ENCODE measurements around the gene ZNF8.
"Not testable (repeated sequence)": the region's sequence is repeated elsewhere in the genome, so short reads cannot be mapped to it uniquely, and the experiment has no call there.

The ZNF8 gene

GRCh38 chr19:58291943-58292342 lies 13.2 kb downstream of the ZNF8 start:
- Histone ChIP-seq H3K27me3 (no peaks in the 10 kb centered on the region), H3K4me3 (peak overlapping the region; percentile 22; the same call in 1 of the 2 replicates), H3K9ac (no peak overlapping the region), H3K27ac (no peak overlapping the region), H4K20me1 (peaks cover 11% of the 10 kb centered on the region), H3K36me3 (peaks cover 100% of the 10 kb centered on the region), H3K4me1 (no peaks in the 10 kb centered on the region), H3K4me2 (no peak overlapping the region), H3K9me3 (peaks cover 100% of the 10 kb centered on the region)
- TF ChIP-seq Cebpa-rat (IDR thresholded peaks at IDR 0.05): no peak

GRCh38 chr19:58294743-58295374 lies 16.1 kb downstream of the ZNF8 start:
- Histone ChIP-seq H4K20me1 (peaks cover 32% of the 10 kb centered on the region), H3K4me1 (no peaks in the 10 kb centered on the region), H3K9me3 (peaks cover 83% of the 10 kb centered on the region), H3K36me3 (peaks cover 100% of the 10 kb centered on the region), H3K27me3 (no peaks in the 10 kb centered on the region), H3K4me2 (no peak overlapping the region), H3K9ac (no peak overlapping the region), H3K27ac (no peak overlapping the region), H3K4me3 (peak overlapping the region; percentile 33)
- TF ChIP-seq Cebpa-rat (IDR thresholded peaks at IDR 0.05): no peak

- no peaks in the 10 kb centered on the region for H3K4me1 ChIP-seq
- H3K27me3 ChIP-seq: no peaks in the 10 kb centered on the region
- TF ChIP-seq Cebpa-rat (IDR thresholded peaks at IDR 0.05): no peak
- peaks cover 44% of the 10 kb centered on the region for H4K20me1 ChIP-seq
- peaks cover 100% of the 10 kb centered on the region for H3K36me3 ChIP-seq
- H3K4me2 ChIP-seq: no peak overlapping the region
- H3K4me3 ChIP-seq: no peak overlapping the region
- H3K27ac ChIP-seq: no peak overlapping the region
- no peak overlapping the region for H3K9ac ChIP-seq
- H3K9me3 ChIP-seq: peaks cover 71% of the 10 kb centered on the region
Observed at GRCh38 chr19:58296104-58296503, 17.3 kb downstream of the ZNF8 start.

GRCh38 chr19:58300620-58301019 lies 21.9 kb downstream of the ZNF8 start:
- H3K36me3 ChIP-seq: peaks cover 76% of the 10 kb centered on the region
- H3K9me3 ChIP-seq: peaks cover 26% of the 10 kb centered on the region
- H3K9ac ChIP-seq: no peak overlapping the region
- peaks cover 8% of the 10 kb centered on the region; the same call in 1 of the 2 replicates for H3K4me1 ChIP-seq
- no peak overlapping the region for H3K27ac ChIP-seq
- TF ChIP-seq Cebpa-rat (IDR thresholded peaks at IDR 0.05): no peak
- H3K4me2 ChIP-seq: no peak overlapping the region
- no peak overlapping the region for H3K4me3 ChIP-seq
- H3K27me3 ChIP-seq: no peaks in the 10 kb centered on the region
- peaks cover 78% of the 10 kb centered on the region for H4K20me1 ChIP-seq

DNA sequence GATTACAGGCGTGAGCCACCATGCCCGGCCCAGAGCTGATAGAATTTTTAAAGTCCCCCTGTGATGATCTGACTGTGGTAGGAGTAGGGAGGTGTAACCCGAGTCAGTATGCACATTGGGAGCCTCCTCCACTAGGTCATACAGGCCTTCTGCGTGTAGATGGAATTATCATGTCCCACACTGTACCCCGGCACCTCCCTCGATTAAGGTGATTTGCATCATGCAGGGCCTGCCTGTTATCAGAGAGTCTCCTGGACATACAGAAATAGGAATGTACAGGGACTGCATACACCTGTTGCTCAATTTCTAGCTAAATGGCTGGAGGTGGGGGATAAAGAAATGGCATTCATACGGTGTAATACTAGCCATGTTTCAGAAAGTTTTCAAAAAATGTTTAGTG lies 25.5 kb downstream of the ZNF8 start:
- H3K27me3 ChIP-seq: no peaks in the 10 kb centered on the region
- no peak overlapping the region for H3K4me3 ChIP-seq
- H3K4me1 ChIP-seq: peaks cover 22% of the 10 kb centered on the region
- H3K9ac ChIP-seq: no peak overlapping the region
- peaks cover 77% of the 10 kb centered on the region for H4K20me1 ChIP-seq
- peaks cover 71% of the 10 kb centered on the region for H3K36me3 ChIP-seq
- TF ChIP-seq Cebpa-rat (IDR thresholded peaks at IDR 0.05): no peak
- no peak overlapping the region for H3K27ac ChIP-seq
- no peaks in the 10 kb centered on the region; the same call in 1 of the 2 replicates for H3K9me3 ChIP-seq
- H3K4me2 ChIP-seq: peak overlapping the region; percentile 93

DNA sequence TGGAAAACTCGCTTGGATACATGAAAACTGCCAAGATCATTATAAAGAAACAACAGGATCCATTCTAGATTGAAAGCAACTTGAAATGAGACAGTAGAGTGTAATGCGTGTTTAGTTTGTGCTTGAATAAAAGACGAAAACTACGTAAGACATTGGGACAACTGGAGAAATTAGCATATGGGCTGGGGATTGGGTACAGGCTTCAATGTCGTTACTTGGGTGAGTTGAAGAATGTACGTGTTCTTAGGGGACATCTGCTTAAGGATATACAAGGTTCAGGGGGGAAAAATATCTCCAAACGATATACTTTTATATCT lies 26.0 kb downstream of the ZNF8 start:
- Histone ChIP-seq H3K9ac (no peak overlapping the region; the same call in 1 of the 2 replicates), H3K36me3 (peaks cover 71% of the 10 kb centered on the region), H3K27me3 (no peaks in the 10 kb centered on the region), H4K20me1 (peaks cover 78% of the 10 kb centered on the region), H3K4me3 (peak overlapping the region; percentile 79), H3K4me1 (peaks cover 22% of the 10 kb centered on the region), H3K4me2 (peak overlapping the region; percentile 93), H3K9me3 (no peaks in the 10 kb centered on the region; the same call in 1 of the 2 replicates), H3K27ac (no peak overlapping the region)
- no peak for TF ChIP-seq Cebpa-rat (IDR thresholded peaks at IDR 0.05)

DNA sequence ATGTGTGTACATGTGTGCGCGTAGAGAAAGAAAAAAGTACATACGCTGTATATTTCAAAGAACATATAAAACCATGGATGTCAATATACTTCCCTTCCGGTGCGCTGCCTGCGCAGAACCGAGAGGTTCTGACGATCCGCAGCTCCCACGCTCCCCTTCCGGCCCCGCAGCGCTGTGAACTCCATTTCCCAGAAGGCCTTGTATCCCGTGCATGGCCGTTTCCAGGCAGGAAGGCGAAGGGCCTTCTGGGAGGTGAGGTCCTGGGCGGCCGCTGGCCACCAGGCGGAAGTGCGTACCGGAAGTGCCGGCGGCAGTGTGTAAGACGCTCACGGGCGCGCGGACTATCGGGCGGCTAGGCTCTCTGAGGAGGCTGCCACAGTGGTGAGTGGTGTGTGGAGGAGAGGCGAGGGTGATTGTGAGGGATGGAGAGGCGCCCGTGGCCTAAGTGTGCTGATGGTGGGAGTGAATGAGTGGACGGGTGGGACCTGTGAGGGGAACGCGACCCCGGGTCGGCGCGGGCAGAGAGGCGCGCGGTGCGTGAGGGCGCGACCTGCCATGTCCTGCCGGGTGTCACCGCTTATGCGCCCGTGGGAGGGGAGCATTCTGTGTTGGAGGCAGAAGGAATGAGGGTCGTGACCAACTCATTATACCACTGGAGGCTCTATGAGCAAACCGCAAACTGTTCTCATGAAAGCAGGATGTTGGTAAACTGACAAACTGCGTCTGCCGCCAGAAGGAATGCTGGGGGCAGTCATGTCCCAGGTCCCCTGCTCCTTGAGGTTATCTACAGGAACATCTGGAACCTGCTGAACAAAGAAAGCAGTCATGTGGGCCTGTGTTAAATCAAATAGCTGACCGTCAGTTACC lies 26.5 kb downstream of the ZNF8 start, which contains the start of gene ERVK3-1:
Gene ERVK3-1 (plus strand): TSS at position 313 of the 867 bp plus-strand sequence. CDS start 6,792 bp downstream, outside the sequence.
- Histone ChIP-seq H3K4me2 (peak within 1 kb of the TSS; percentile 93), H3K9ac (peak within 1 kb of the TSS; percentile 87), H3K4me3 (peak within 1 kb of the TSS; percentile 79), H3K27ac (peak within 1 kb of the TSS; percentile 85), H3K4me1 (peaks cover 22% of the 10 kb centered on the region), H3K36me3 (peaks cover 71% of the 10 kb centered on the region), H3K27me3 (no peaks in the 10 kb centered on the region), H3K9me3 (no peaks in the 10 kb centered on the region; the same call in 1 of the 2 replicates), H4K20me1 (peaks cover 77% of the 10 kb centered on the region)
- TF ChIP-seq Cebpa-rat (IDR thresholded peaks at IDR 0.05): no peak

DNA sequence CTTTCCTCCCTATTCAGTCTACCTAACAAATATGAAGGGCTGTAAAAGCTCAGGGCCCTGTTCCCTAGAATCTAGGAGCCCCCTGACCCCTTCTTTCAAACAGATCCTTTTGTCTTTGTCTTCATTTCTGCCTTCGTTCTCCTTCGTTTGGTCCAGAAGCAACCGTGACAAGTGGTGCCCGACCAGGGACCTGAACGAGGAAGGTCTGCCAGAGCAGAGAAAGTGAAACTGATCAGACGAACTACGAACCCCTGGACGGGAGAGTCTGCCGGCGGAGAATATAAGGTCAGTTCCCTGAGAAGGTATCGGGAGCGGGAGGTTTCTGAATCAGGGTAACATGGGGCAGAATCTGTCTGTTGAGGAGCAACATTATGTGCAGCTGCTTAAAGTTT lies 27.2 kb downstream of the ZNF8 start:
- H3K27me3 ChIP-seq: no peaks in the 10 kb centered on the region
- TF ChIP-seq Cebpa-rat (IDR thresholded peaks at IDR 0.05): no peak
- H3K4me1 ChIP-seq: peaks cover 22% of the 10 kb centered on the region
- peak overlapping the region; percentile 85 for H3K27ac ChIP-seq
- peak overlapping the region; percentile 93 for H3K4me2 ChIP-seq
- H3K9ac ChIP-seq: peak overlapping the region; percentile 87
- no peaks in the 10 kb centered on the region; the same call in 1 of the 2 replicates for H3K9me3 ChIP-seq
- H3K36me3 ChIP-seq: peaks cover 71% of the 10 kb centered on the region
- peak overlapping the region; percentile 79 for H3K4me3 ChIP-seq
- peaks cover 77% of the 10 kb centered on the region for H4K20me1 ChIP-seq

DNA sequence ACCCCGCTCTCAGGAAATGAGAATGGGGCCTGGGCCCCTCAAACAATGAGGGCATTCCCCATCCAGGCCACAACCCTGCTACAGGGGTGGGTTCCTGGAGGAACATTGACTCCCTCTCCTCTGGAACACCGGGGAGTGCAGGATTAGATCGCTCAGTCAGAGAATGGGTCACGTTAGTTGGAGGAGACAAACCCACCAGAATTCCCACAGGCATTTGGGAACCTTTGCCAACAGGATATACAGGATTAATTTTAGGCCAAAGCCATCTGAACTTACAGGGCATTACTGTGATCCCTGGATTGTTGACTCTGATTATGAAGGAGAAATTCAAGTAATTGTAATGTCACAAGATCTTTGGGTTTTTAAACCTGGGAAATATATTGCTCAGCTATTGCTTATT lies 29.0 kb downstream of the ZNF8 start:
- H3K4me2 ChIP-seq: no peak overlapping the region
- TF ChIP-seq Cebpa-rat (IDR thresholded peaks at IDR 0.05): no peak
- peaks cover 22% of the 10 kb centered on the region for H3K4me1 ChIP-seq
- H3K4me3 ChIP-seq: no peak overlapping the region
- H4K20me1 ChIP-seq: peaks cover 78% of the 10 kb centered on the region
- peaks cover 74% of the 10 kb centered on the region for H3K36me3 ChIP-seq
- H3K9ac ChIP-seq: no peak overlapping the region
- no peaks in the 10 kb centered on the region for H3K9me3 ChIP-seq
- H3K27me3 ChIP-seq: no peaks in the 10 kb centered on the region
- no peak overlapping the region for H3K27ac ChIP-seq

- H3K9me3 ChIP-seq: not testable (repeated sequence)
Observed at GRCh38 chr19:58310685-58311084, 31.9 kb downstream of the ZNF8 start.

More at GRCh38 chr19:58310685-58311084, 31.9 kb downstream of the ZNF8 start:
- Histone ChIP-seq H4K20me1 (peaks cover 83% of the 10 kb centered on the region), H3K36me3 (peaks cover 95% of the 10 kb centered on the region), H3K4me1 (peaks cover 14% of the 10 kb centered on the region)
- H3K27me3 ChIP-seq, H3K4me2 ChIP-seq, H3K27ac ChIP-seq, H3K9ac ChIP-seq, H3K4me3 ChIP-seq: not testable (repeated sequence)

All from BLaER1 (cell line).